Upper lobe of right lung (tissue), 1 donor: ENCODE results near the gene NCOA3. TPM values are rescaled to one million over a fixed set of nuclear protein-coding genes. Genes with fewer than 3 reads are reported as not detected.
"Not testable (repeated sequence)": the region's sequence is repeated elsewhere in the genome, so short reads cannot be mapped to it uniquely, and the experiment has no call there.

Experiments used
- ATAC-seq: fragments of 200-7000 bp; cut with Tn5 transposase; one replicate; pipeline ENCODE4 v1.9.1; 2020; ENCODE audit warnings: mild to moderate bottlenecking, moderate library complexity
- DNase-seq: peaks from one replicate; pipeline ENCODE4 v3.0.0-alpha.2; 2020
- H3K27ac ChIP-seq: fragments of 200-600 bp; one replicate; pipeline ENCODE4 v1.8.0; 2022
- H3K27me3 ChIP-seq: fragments of 200-600 bp; one replicate; pipeline ENCODE4 v1.8.0; 2022; ENCODE audit warnings: mild to moderate bottlenecking
- H3K36me3 ChIP-seq: fragments of 200-600 bp; one replicate; pipeline ENCODE4 v1.8.0; 2022
- H3K4me1 ChIP-seq: fragments of 200-600 bp; one replicate; pipeline ENCODE4 v1.8.0; 2022
- H3K4me3 ChIP-seq: fragments of 200-600 bp; one replicate; pipeline ENCODE4 v1.8.0; 2022; ENCODE audit warnings: mild to moderate bottlenecking
- H3K9me3 ChIP-seq: fragments of 200-600 bp; one replicate; pipeline ENCODE4 v1.8.0; 2022
- intact Hi-C: fragments of 100-400 bp; cut with DNase I; formaldehyde crosslinking; loops from one replicate; pipeline ENCODE4 v1.11.0; 2022
- total RNA-seq: library from RNA; stranded (reverse); fragmentation: NEBNext Ultra II Directional; extraction: Animal tissue kit (Norgen Biotek cat#: 25700); gene quantifications from one replicate; pipeline ENCODE4 v1.2.1, GENCODE V29; 2021
- TF ChIP-seq, protein P1 (sequence below): fragments of 200-600 bp; IDR thresholded peaks from one replicate; pipeline ENCODE4 v1.8.0; 2022; ENCODE audit warnings: antibody characterized with exemption
- donor health status: DM: no; HTN: yes; CAD: no; lungs with severe emphysema.

Gene NCOA3
- total RNA-seq, 1 donor from 2014 or later = 48.8 TPM

GRCh38 chr20:47594157-47594556 lies 92.5 kb downstream of the NCOA3 start:
- Histone ChIP-seq H3K4me1 (no peaks in the 10 kb centered on the region), H3K36me3 (peaks cover 4% of the 10 kb centered on the region), H3K27ac (no peak overlapping the region), H3K9me3 (no peaks in the 10 kb centered on the region), H3K4me3 (no peak overlapping the region), H3K27me3 (no peaks in the 10 kb centered on the region)
- ATAC-seq (no peak), DNase-seq (no peak)
- intact Hi-C loops = no loop called here
- TF ChIP-seq, protein P1, sequence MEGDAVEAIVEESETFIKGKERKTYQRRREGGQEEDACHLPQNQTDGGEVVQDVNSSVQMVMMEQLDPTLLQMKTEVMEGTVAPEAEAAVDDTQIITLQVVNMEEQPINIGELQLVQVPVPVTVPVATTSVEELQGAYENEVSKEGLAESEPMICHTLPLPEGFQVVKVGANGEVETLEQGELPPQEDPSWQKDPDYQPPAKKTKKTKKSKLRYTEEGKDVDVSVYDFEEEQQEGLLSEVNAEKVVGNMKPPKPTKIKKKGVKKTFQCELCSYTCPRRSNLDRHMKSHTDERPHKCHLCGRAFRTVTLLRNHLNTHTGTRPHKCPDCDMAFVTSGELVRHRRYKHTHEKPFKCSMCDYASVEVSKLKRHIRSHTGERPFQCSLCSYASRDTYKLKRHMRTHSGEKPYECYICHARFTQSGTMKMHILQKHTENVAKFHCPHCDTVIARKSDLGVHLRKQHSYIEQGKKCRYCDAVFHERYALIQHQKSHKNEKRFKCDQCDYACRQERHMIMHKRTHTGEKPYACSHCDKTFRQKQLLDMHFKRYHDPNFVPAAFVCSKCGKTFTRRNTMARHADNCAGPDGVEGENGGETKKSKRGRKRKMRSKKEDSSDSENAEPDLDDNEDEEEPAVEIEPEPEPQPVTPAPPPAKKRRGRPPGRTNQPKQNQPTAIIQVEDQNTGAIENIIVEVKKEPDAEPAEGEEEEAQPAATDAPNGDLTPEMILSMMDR = no peak

GRCh38 chr20:47595138-47595537 lies 93.5 kb downstream of the NCOA3 start:
- ATAC-seq, H3K36me3 ChIP-seq, intact Hi-C loops, H3K27ac ChIP-seq, H3K9me3 ChIP-seq, H3K27me3 ChIP-seq, DNase-seq, H3K4me3 ChIP-seq, H3K4me1 ChIP-seq: not testable (repeated sequence)

DNA sequence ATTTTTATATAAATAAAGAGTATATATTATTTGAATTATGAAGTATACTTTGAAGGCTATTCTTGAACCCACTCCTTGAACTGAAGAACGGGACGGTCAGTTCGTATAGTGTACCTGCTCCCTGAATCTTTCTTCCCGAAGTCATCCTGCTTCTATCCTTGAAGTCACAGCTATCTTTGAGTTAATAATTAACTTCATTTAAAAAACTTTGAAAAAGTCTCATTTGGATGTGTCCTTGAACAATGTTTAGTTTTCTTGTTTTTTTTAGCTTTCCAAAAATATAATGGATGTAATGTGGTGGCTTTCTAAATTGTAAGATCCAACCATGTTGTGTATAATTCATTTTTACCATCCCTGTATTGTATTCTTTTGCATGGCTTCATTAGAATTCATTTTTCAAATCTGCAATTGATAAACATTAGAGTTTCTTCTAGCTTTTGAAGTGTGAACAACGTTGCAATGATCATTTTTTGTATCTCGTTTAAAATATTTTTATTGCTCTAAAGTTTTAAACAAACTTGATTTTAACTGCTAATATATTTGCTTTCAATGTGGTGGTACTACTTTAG lies 94.4 kb downstream of the NCOA3 start:
- DNase-seq = no peak
- no peak for ATAC-seq
- peaks cover 4% of the 10 kb centered on the region for H3K36me3 ChIP-seq
- no peaks in the 10 kb centered on the region for H3K9me3 ChIP-seq
- no peaks in the 10 kb centered on the region for H3K27me3 ChIP-seq
- TF ChIP-seq, protein P1 = no peak
- H3K27ac ChIP-seq = no peak overlapping the region
- intact Hi-C loops = no loop called here
- peaks cover 4% of the 10 kb centered on the region for H3K4me1 ChIP-seq
- H3K4me3 ChIP-seq = no peak overlapping the region

- H3K4me3 ChIP-seq = no peak overlapping the region
- intact Hi-C loops = no loop called here
- H3K9me3 ChIP-seq = no peaks in the 10 kb centered on the region
- H3K4me1 ChIP-seq = peaks cover 4% of the 10 kb centered on the region
- no peak for ATAC-seq
- TF ChIP-seq, protein P1 = no peak
- peaks cover 4% of the 10 kb centered on the region for H3K36me3 ChIP-seq
- DNase-seq = no peak
- H3K27me3 ChIP-seq = no peaks in the 10 kb centered on the region
- no peak overlapping the region for H3K27ac ChIP-seq
Measured at GRCh38 chr20:47597090-47597489, 95.4 kb downstream of the NCOA3 start.

- H3K36me3 ChIP-seq = peaks cover 4% of the 10 kb centered on the region
- no peaks in the 10 kb centered on the region for H3K9me3 ChIP-seq
- TF ChIP-seq, protein P1 = no peak
- H3K27ac ChIP-seq = no peak overlapping the region
- intact Hi-C loops = no loop called here
- H3K4me3 ChIP-seq = no peak overlapping the region
- DNase-seq (no peak), ATAC-seq (no peak)
- no peaks in the 10 kb centered on the region for H3K27me3 ChIP-seq
- peaks cover 4% of the 10 kb centered on the region for H3K4me1 ChIP-seq
Measured at GRCh38 chr20:47598911-47599744, 97.4 kb downstream of the NCOA3 start.

GRCh38 chr20:47600967-47601547 lies 99.4 kb downstream of the NCOA3 start:
- ATAC-seq (no peak), DNase-seq (no peak)
- H3K27me3 ChIP-seq = no peaks in the 10 kb centered on the region
- intact Hi-C loops = no loop called here
- TF ChIP-seq, protein P1 = no peak
- H3K4me1 ChIP-seq = peaks cover 10% of the 10 kb centered on the region
- H3K9me3 ChIP-seq = no peaks in the 10 kb centered on the region
- peaks cover 4% of the 10 kb centered on the region for H3K36me3 ChIP-seq
- no peak overlapping the region for H3K27ac ChIP-seq
- no peak overlapping the region for H3K4me3 ChIP-seq
